ENCODE data around the gene ERICH6B. TPM values are rescaled to one million over a fixed set of nuclear protein-coding genes. Genes with fewer than 3 reads are reported as not detected.

Gene ERICH6B
- total and polyA plus RNA-seq, 10 of the 15 experiments (the other 5 are each of a cell fraction or from before 2014, with no cell fraction given), result 0.27 to 0.75 (median 0.33) TPM; not detected in 7

- TF ChIP-seq ZNF384 (IDR thresholded peaks at IDR 0.05; ENCODE audit: borderline replicate concordance, low read depth, low read length) (no peak), BRCA1 (IDR thresholded peaks at IDR 0.05; ENCODE audit: low read depth, low read length) (no peak), POLR2AphosphoS5 (IDR thresholded peaks at IDR 0.05; ENCODE audit: low read length) (no peak)
Observed at GRCh38 chr13:45529758-45530157, 85.8 kb downstream of the ERICH6B start (continued).

GRCh38 chr13:45527699-45528462 is 87.7 kb downstream of the ERICH6B start:
- ChIA-PET CTCF (no interaction called here), POLR2A (no interaction called here), SMC1A (ENCODE audit: uncharacterized antibody, unreplicated experiment) (no interaction called here), RAD21 (ENCODE audit: unreplicated experiment) (no interaction called here)
- H3K4me1 ChIP-seq (ENCODE audit: control insufficient read depth, insufficient read depth, low read length), result no peaks in the 10 kb centered on the region
- H3K36me3 ChIP-seq (ENCODE audit: control insufficient read depth in 2 of 2, insufficient read depth in 2 of 2, low read length in 1 of 2), result peaks cover 0 to 31% of the 10 kb centered on the region in 2 experiments; a peak in 3 of 4 replicates
- no peak overlapping the region for H3K4me3 ChIP-seq
- TF ChIP-seq TAF1 (IDR thresholded peaks at IDR 0.05; ENCODE audit: borderline replicate concordance, low read depth, low read length) (no peak), NFXL1 (IDR thresholded peaks at IDR 0.05; ENCODE audit: borderline replicate concordance) (no peak), BRCA1 (IDR thresholded peaks at IDR 0.05; ENCODE audit: low read depth, low read length) (no peak), ZSCAN29 (IDR thresholded peaks at IDR 0.05) (no peak), IRF4 (IDR thresholded peaks at IDR 0.05; ENCODE audit: low read depth, low read length) (no peak)
- TF ChIP-seq, protein P1, sequence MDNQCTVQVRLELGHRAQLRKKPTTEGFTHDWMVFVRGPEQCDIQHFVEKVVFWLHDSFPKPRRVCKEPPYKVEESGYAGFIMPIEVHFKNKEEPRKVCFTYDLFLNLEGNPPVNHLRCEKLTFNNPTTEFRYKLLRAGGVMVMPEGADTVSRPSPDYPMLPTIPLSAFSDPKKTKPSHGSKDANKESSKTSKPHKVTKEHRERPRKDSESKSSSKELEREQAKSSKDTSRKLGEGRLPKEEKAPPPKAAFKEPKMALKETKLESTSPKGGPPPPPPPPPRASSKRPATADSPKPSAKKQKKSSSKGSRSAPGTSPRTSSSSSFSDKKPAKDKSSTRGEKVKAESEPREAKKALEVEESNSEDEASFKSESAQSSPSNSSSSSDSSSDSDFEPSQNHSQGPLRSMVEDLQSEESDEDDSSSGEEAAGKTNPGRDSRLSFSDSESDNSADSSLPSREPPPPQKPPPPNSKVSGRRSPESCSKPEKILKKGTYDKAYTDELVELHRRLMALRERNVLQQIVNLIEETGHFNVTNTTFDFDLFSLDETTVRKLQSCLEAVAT (IDR thresholded peaks at IDR 0.05), result no peak
- no peak overlapping the region for H3K4me2 ChIP-seq (ENCODE audit: control insufficient read depth, insufficient read depth)
- no peak for DNase-seq (ENCODE audit: low read depth, low spot score)
- no peaks in the 10 kb centered on the region for H4K20me1 ChIP-seq (ENCODE audit: control insufficient read depth, insufficient read depth)
- no peak overlapping the region for H2AFZ ChIP-seq (ENCODE audit: control insufficient read depth, low read depth, low read length)
- H3K9ac ChIP-seq (ENCODE audit: control insufficient read depth, insufficient read depth, low read length), result no peak overlapping the region
- H3K79me2 ChIP-seq (ENCODE audit: control insufficient read depth, insufficient read depth, low read length), result no peaks in the 10 kb centered on the region
- in situ Hi-C loops (cut with MboI) (no loop called here), intact Hi-C loops (cut with micrococcal nuclease; ENCODE audit: unreplicated experiment) (no loop called here)
- no peaks in the 10 kb centered on the region for H3K27me3 ChIP-seq (replicated peaks in 1 of 2; ENCODE audit: control insufficient read depth in 2 of 2, insufficient read depth in 2 of 2, low read length in 1 of 2)
- no peak for FAIRE-seq
- no peak for ATAC-seq
- H3K27ac ChIP-seq (ENCODE audit: control insufficient read depth, insufficient read depth), result no peak overlapping the region
- BruUV-seq (replicated peaks), result no TSS peak
- WGBS (ENCODE audit: insufficient coverage, insufficient replicate concordance, low lambda C conversion rate, missing lambda C conversion rate), result 97% methylated on average over 6 of the region's 6 CpGs
- no peaks in the 10 kb centered on the region for H3K9me3 ChIP-seq (replicated peaks; ENCODE audit: control insufficient read depth, insufficient read depth, low read length)
